Left renal pelvis (tissue), 4 donors: ENCODE measurements around the gene RAET1E. TPM values are rescaled to one million over a fixed set of nuclear protein-coding genes. Genes with fewer than 3 reads are reported as not detected.
"Not testable (repeated sequence)": the region's sequence is repeated elsewhere in the genome, so short reads cannot be mapped to it uniquely, and the experiment has no call there.

Experiments
- DNase-seq, 4 donors: peaks; one replicate each; pipeline ENCODE4 v3.0.0-alpha.2; 2013; ENCODE audit warnings: low read depth in 4 of 4, low spot score in 3 of 4
- polyA plus RNA-seq, 4 donors: library from polyadenylated mRNA; unstranded; fragments of 120-200 nt; gene quantifications; one replicate each; pipeline ENCODE4 v1.2.1, GENCODE V29; 2013; ENCODE audit not compliant: insufficient read length in 4 of 4

Gene RAET1E
- polyA plus RNA-seq, 4 donors = 0.24 to 0.45 (median 0.44) TPM; not detected in 1

DNA sequence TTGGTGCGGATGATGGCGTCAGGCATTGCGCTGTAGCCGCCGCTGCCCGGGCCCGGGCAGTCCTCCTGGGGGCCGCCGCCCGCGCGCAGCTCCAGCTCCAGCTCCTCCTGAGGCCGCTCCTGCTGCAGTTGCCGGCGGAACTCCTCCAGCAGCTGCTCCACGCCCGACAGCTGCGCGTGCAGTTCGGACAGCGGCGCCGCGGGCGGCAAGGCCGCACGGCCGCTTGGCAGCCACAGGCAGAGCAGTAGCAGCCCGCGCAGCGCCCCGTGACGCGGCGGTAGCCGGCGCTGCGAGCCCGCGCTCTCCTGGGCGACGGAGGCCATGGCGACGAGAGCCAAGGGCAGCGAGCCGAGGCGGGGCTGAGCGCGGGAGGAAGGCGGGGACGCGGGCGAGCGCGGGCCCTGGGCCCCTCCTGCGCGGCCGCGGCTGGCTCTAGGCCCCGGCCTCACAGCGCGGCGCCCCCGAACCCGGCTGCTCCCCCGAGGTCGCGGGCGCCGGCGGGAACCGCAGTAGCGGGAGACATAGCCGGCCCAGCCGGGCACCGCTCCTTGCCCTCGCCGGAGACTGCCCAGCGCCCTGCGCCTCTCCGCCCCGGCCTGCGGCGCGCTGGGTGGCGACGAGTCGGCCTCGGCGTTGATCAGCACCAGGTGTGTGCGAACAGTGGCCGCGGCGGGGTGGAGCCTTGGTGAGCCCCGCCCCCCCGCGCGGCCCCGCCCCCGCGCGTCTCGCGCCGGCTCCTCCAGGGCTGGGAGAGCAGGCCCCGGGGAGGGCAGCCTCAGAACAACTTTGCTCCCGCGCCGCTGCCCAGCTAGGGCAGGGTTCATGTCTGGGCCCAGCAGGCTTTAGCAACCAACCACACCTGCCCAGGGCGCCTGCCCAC is 34.0 kb downstream of the RAET1E start, which contains the start of gene LRP11:
LRP11 (minus strand) TSS at position 662 of the 880 bp plus-strand sequence; CDS start at position 323, 339 bp downstream.
- DNase-seq = peak; percentile 58 to 78 (median 74)

DNA sequence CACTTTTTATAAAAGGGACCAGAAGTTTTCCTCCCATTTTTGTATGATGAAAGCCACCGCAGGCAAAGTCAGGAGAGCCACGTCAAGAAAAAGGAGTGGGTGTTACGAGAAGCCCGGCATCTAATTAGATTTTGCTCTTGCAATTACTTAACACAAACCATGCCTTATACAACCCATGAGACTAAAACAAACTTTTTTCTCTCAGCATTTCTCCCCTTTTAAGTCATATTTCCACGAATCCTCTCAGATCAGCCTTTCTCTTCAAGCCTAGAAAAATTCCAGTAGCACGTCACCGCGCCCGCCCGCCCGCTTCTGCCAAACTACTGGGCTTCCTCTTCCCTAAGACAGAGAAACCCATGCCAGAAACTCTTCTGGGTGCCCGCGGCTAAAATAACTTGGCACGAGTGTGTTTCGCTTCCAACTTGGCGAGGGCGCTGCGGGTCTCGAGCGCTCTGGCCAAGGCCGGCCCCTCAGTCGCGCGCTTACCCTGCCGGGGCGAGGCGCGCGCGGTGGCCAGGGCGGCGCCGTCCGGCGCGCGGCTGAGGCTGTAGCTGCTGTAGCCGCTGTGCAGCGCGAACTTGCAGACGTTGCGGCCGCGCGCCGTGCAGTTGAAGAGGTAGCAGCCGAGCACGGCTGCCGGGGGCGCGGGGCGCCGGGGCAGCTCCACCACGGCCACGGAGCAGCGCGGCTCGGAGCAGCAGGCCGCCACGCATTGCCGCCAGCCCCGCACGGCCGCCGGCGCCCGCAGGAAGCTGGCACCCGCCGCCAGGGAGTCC is 34.8 kb downstream of the RAET1E start:
- DNase-seq = peak in 3 of 4 donors; percentile 45 to 54 (median 52)

DNA sequence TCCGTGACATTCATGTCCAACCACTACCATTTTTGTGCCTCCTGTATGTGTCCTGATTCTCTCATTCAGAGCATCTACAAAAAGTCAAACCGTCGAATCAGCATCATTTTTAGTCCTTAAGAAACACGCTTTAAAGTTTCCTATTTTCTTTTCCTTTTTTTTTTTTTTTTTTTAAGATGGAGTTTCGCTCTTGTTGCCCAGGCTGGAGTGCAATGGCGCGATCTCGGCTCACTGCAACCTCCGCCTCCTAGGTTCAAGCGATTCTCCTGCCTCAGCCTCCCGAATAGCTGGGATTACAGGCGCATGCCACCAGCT is 35.5 kb downstream of the RAET1E start:
- DNase-seq = not testable (repeated sequence)

DNA sequence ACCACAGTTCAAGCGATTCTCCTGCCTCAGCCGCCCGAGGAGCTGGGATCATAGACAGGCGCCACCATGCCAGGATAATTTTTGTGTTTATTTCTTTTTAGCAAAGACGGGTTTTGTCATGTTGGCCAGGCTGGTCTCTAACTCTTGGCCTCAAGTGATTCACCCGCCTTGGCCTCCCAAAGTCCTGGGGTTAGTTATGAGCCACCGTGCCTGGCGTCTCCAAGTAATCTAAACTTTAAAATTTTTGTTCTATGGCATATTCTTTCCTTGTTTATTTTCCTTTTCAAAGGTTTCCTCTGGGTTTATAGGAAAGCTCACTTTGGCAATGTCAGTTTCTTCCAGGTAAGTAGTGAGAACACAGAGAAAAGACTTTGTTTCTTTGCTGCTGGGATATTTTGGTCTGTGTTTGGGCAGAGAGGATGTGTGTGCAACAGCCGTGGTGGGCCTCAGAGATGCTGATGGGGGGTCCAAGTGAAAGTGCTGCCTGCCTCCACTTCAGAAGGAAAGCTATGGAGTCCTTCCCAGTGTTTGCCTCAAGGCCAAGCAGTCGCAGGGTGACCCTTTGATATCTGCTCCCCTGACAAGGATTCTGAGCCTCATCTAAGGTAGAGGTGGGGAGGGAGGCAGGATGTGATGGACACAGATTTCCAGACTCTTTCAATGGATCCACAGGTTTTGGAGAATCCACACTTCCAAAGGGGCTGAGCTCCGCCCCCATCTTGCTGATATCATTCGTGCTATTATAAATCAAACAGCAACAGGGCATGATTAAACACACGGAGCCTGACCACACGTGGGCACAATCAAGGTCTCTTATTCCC is 36.1 kb downstream of the RAET1E start:
- DNase-seq = no peak

DNA sequence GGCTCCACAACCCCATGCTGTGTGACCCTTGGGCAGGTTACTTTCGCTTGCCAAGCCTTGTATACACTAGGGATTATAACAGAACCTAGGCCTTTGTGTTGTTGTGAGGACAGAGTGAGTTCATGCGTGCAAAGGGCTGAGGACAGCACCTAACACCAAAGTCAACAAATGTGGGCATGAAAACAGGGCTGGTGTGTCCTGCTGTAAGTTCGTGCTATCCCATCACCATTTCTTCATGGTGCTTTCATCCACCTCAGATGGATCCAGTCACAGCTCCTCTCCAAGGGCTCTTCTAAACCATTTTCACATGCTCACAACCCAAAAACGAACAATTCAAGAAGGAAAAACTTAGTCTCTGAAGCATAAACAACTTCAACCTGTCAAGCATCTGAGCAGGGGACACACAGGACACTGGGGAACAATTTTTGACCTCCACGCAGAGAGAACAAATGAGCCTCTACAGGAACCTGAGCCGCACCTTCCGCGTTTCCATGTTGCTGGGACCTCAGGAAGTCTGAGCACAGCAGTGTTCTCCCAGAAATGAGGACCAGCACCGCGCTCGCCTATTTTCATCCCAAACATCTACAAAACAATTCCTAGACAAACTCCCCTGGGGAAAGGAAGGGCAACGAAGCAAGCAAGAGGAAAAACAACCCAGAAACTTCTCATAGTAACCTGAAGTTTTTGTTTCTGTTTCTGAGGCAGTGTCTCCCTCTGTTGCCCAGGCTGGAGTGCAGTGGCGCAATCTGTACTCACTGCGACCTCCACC is 36.9 kb downstream of the RAET1E start:
- DNase-seq = no peak

DNA sequence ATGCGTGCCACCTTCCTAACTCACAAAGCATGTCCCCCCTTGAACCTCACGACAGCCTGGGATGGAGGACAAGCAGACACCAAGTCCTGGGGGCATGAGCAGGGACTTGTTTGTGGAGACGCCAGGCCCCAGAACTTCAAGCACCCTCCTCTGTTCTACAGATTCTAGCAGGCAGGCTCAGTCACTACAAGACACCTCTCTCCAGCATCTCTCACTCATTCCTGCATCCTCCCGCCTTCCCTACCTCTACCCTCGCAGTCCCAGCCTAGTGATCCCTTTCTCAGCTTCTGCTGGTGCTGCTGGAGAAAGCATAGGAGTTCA is 37.4 kb downstream of the RAET1E start:
- DNase-seq = no peak

DNA sequence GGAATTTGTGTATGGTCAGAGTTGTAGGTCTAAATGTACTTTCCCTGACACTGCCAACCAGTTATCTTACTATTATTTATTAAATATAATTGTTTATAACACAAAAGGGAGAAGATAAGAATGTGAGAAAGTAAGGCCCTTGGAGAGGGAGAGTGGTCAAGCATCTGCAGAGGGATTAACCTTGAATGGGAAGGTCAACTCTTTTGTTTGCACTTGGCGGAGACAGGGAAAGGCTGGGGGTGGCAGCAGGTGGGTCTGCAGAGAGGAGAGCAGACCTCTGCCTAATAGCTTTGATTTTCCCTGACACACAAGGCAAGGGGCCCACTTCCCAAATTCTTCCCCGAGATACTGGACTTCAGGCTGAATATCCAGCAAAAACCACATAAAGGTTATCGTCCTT is 38.0 kb downstream of the RAET1E start:
- no peak for DNase-seq

DNA sequence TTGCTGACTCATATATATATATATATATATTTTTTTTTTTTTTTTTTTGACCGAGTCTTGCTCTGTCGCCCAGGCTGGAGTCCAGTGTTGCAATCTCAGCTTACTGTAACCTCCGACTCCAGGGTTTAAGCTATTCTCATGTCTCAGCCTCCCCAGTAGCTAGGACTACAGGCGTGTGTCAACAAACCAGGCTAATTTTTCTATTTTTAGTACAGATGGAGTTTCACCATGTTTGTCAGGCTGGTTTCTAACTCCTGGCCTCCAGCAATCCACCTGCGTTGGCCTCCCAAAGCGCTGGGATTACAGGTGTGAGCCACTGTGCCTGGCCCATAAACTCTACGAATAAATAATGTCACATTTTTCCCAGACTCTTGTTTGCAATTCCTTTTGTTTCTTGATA is 38.5 kb downstream of the RAET1E start:
- no peak for DNase-seq

DNA sequence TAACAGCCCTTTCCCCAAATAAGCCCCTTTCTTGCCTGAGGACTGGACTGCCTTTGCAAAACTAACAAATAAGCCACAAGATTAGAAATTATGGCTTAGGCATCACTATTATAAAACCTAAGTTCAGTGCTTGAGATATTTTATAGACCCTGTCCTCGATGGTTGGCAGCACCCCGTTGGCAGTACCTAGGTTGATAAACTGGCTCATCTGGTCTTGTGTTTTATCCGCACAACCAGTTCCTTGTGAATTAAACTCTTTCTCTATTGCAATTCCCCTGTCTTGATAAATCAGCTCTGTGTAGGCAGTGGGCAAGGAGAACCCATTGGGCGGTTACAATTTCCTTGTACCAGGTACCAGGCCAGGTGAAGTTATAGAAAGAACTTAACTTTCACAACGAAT is 40.4 kb downstream of the RAET1E start:
- DNase-seq = no peak

DNA sequence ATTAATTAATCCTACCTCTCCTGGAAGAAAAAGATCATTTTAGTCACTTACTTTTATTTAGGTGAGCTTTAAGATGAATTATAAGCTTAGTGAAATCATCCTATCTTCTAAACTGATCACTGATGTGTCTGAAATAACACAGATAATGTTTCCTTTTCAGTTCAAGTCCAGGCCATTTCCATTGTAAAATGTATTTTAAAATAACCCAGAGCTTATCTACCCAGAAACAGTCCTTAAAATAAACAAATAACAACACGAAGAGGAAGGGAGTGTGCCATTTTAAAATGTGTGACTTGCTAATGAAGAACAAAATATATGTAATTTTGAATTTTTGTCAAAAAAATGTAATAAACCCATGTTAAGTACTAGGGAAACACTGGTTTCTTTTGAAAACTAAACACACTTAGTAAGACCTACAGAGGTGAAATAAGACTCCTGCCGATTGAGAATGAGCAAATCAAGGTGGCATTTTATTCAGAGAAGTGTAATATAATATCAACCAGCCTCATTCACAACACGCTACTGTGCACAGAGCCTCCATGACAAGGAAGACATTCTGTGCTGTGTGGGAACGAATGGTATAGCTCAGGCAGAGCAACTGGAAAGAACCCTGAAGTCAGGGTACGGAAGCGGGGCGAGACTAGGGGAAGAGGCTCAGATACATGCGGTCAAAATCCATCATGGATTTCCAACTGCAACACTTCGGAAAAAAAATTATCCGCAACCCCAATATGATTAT is 41.5 kb downstream of the RAET1E start:
- no peak for DNase-seq

DNA sequence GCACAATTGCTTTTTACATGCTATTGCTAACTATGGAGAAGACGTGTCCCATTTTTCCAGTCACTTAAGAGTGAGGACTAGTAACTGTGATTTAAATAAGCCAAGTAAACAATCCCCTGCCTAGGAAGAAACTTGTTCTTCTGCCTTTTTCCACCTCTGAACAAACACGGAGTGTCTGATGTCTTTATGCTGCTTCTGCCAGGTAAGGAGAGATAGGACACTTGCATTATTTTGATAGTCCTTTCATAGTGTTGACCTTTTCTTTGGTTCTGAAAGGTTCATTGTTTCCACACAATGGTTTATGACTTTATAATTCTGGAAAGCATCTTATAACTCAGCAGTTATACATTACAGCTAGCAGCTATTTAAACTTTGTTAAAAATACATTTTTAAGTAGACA is 42.2 kb downstream of the RAET1E start:
- no peak for DNase-seq

DNA sequence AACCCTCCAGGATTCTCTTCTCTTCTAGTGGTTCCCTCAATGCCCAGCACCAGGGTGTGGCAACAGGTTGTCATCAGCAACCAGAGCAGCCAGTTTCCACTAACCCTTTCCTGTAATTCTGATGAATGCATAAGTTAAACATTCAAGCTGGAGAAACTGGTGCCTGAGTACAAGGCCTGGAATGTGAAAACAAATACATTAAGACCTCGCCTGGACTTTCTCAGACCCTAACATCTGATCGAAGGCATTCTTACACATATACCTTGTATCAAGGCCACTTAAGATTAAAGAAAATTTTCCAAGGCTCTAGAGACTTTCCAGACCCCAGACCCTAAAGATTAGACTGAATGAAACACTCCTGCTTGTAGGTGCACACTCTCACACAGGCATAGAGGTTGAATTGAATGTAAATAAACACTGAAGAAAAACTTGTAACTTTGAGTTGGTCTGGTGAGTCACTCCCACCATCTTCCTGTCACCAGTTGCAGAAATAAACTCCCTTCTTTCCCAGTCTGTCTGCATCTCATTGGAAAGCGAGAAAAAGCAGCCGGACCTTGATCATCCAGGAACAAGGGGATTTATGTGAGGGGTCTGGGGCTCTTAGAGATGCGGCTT is 42.8 kb downstream of the RAET1E start:
- DNase-seq = no peak

DNA sequence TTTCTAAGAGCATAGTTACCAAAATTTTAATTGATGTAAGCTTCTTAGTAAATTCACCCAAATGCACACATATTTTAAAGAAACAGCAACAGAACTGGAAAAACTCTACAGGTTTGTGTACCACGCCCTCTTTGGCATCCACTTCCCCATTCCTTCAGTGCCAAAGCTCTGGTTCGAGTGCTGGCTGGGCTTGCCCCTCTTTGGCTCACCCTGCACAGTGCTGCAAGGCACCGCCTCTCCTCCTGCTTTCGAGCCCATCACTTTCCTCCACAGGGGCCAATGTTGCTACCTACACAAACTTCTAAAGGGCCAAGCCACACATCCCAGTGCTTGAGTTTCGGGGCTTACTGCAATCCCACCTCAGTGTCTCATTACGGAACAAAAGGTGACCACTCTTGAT is 43.4 kb downstream of the RAET1E start:
- no peak for DNase-seq

DNA sequence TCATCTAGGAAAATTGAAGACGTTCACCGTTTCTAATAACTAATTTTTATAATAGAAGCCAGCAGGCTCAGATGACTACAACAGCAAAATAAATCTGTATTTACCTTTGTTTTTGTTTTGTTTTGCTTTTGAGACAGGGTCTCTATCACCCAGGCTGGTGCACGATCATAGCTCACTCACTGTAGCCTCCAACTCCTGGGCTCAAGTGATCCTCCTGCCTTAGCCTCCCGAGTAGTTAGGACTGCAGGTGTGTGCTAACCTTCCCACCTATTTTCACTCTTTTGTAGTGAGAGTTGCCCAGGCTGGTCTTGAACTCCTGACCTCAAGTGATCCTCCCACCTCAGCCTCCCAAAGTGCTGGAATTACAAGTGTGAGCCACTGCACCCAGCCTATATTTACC is 43.9 kb downstream of the RAET1E start:
- DNase-seq = not testable (repeated sequence)

DNA sequence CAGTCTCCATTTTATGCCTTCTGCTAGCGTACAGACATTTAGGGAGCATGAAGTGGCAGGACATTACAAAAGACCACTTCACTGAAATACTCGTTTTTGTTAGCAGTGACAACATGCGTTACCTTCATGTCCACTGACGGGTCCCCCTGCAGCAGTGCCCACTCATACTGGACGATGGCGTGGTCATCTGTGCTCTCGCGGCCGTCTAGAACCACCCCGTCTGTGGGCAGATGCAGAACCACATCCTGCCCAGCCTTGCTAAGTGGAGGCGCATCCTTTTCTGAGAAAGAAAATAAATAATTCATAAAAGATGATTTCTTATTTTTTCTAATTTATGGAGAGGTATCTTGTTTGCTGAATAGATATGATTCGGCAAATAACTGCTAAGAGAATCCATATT is 45.0 kb downstream of the RAET1E start:
- no peak for DNase-seq

DNA sequence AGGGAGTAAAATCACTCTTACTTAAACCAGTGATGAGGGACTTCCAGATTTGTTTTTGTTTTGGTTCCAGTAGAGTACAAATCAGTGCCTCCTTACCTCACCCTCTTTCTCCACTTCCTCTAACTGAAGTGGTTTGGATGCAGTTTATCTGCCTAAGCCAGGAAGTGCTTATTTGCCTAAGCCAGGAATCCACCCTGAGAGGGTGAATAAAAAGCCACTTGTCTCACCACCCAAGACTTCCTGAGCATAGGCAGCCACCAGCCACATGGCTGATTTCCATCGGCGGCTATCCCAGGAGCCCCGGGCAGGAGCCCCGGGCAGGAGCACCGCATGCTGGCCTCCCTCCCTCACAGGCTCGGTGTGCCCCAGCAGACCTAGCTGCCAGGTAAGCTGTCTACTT is 45.7 kb downstream of the RAET1E start:
- DNase-seq = no peak

DNA sequence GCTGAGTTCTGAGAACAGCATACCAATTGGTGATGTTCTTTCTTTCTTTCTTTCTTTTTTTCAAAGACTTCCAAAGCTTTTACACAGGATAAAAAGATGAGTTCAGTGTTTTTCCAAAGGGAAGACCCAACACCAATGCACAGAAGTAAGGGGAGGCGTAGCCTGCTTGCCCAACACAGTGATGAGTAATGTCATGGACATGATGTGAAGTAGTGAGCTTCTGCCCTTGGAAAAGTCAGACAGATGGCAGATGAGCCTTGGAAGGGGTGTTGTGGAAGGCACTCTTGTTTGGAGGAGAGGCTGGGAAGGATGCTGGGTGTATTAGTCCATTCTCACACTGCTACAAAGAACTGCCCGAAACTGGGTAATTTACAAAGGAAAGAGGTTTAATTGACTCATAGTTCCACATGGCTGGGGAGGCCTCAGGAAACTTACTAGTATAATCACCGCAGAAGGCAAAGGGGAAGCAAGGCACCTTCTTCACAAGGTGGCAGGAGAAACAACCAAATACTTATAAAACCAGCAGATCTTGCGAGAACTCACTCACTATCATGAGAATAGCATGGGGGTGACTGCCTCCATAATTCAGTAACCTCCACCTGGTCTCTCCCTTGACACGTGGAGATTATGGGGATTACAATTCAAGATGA is 46.3 kb downstream of the RAET1E start:
- DNase-seq = no peak

DNA sequence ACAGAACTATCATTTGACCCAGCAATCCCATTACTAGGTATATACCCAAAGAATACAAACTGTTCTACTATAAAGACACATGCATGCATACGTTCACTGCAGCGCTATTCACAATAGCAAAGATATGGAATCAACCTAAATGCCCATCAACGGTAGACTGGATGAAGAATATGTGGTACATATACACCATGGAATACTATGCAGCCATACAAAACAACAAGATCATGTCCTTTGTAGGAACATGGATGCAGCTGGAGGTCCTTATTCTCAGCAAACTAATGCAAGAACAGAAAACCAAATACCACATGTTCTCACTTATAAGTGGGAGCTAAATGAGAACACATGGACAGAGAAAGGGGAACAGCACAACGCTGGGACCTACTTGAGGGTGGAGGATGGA is 49.6 kb downstream of the RAET1E start:
- not testable (repeated sequence) for DNase-seq
